OCI-LY7 (cell line): Measurements from ENCODE around the gene CEP63.

ENCODE experiments used
- CTCF ChIP-seq: fragments of 200-600 bp; sonication (generic); conservative IDR thresholded peaks from 2 replicates; pipeline ENCODE4 v1.5.1; 2014; ENCODE audit warnings: mild to moderate bottlenecking, antibody characterized with exemption, low read length, moderate library complexity, mixed read lengths
- EZH2phosphoT487 ChIP-seq: fragments of 200-600 bp; sonication (generic); IDR thresholded peaks from 2 replicates; pipeline ENCODE4 v1.6.1; 2018; ENCODE audit warnings: low read depth, borderline replicate concordance, mild to moderate bottlenecking, mixed run types, antibody characterized with exemption, low read length, moderate library complexity, mixed read lengths

- no peak for TF ChIP-seq CTCF
- TF ChIP-seq EZH2phosphoT487 = no peak
Observed at GRCh38 chr3:134576831-134577230, 91.0 kb downstream of the CEP63 start.
